Measurements from ENCODE around the gene TNPO3. TPM values are rescaled to one million over a fixed set of nuclear protein-coding genes. Genes with fewer than 3 reads are reported as not detected.

TNPO3 gene
- total RNA-seq, 1 donor from 2014 or later: 42.6 TPM

- peaks cover 12% of the 10 kb centered on the region for H3K27me3 Mint-ChIP-seq (ENCODE audit: unreplicated experiment)
- H3K9me3 Mint-ChIP-seq (ENCODE audit: unreplicated experiment): no peaks in the 10 kb centered on the region
- H3K36me3 Mint-ChIP-seq (ENCODE audit: low read depth, unreplicated experiment): peaks cover 5% of the 10 kb centered on the region
- no peak overlapping the region for H3K4me3 Mint-ChIP-seq (ENCODE audit: unreplicated experiment)
- no peak for TF ChIP-seq CTCF (IDR thresholded peaks at IDR 0.05; ENCODE audit: unreplicated experiment)
- DNase-seq (ENCODE audit: low spot score): no peak
- H3K4me1 Mint-ChIP-seq (ENCODE audit: unreplicated experiment): peaks cover 14% of the 10 kb centered on the region
- no peak overlapping the region for H3K27ac Mint-ChIP-seq (ENCODE audit: unreplicated experiment)
Observed at GRCh38 chr7:128939861-128940410, 115.0 kb downstream of the TNPO3 start.

DNA sequence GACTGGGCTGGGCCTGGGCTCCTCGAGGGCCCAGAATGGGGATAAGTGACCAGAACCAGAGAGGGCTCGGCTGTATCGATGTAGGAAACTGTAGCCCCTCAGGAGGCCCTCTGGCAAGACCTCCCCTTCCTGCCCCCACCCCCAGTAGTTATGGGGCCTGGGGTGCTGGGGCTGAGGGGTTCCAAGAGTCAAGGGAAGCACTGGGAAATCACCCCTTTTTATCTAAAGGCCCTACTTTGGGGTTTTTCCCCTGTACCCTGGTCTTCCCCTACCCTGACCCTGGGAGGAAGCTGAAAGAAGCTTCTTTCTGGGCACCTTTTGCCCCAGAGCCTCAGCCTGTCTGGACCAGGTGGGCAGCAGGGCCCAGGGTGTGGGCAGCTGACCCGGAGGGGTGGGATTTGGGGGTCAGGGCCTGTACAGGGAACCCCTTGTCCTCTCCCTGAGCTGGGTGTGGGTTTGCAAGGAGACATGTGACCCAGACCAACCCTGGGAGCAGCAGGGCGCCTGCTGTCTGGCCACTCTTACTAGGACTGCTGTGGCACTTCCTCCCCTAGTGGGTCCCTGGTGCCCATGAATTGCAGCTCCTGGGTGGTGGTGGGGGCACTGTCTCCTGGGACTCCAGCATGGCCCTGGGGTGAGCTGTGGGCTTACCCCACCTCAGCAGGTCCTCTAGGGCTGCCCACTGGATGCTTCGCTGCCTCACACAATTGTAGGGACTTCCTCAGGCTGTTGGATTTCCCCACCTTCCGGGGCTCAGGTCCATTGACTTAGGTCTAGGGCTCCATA is 115.6 kb downstream of the TNPO3 start:
- peaks cover 12% of the 10 kb centered on the region for H3K27me3 Mint-ChIP-seq (ENCODE audit: unreplicated experiment)
- peaks cover 14% of the 10 kb centered on the region for H3K4me1 Mint-ChIP-seq (ENCODE audit: unreplicated experiment)
- TF ChIP-seq CTCF (IDR thresholded peaks at IDR 0.05; ENCODE audit: unreplicated experiment): no peak
- H3K27ac Mint-ChIP-seq (ENCODE audit: unreplicated experiment): no peak overlapping the region
- DNase-seq (ENCODE audit: low spot score): no peak
- peaks cover 5% of the 10 kb centered on the region for H3K36me3 Mint-ChIP-seq (ENCODE audit: low read depth, unreplicated experiment)
- H3K4me3 Mint-ChIP-seq (ENCODE audit: unreplicated experiment): no peak overlapping the region
- H3K9me3 Mint-ChIP-seq (ENCODE audit: unreplicated experiment): no peaks in the 10 kb centered on the region

- peaks cover 14% of the 10 kb centered on the region for H3K4me1 Mint-ChIP-seq (ENCODE audit: unreplicated experiment)
- DNase-seq (ENCODE audit: low spot score): no peak
- H3K27ac Mint-ChIP-seq (ENCODE audit: unreplicated experiment): peak overlapping the region; percentile 1
- H3K36me3 Mint-ChIP-seq (ENCODE audit: low read depth, unreplicated experiment): peaks cover 5% of the 10 kb centered on the region
- peak overlapping the region; percentile 82 for H3K4me3 Mint-ChIP-seq (ENCODE audit: unreplicated experiment)
- no peak for TF ChIP-seq CTCF (IDR thresholded peaks at IDR 0.05; ENCODE audit: unreplicated experiment)
- no peaks in the 10 kb centered on the region for H3K9me3 Mint-ChIP-seq (ENCODE audit: unreplicated experiment)
- peaks cover 12% of the 10 kb centered on the region for H3K27me3 Mint-ChIP-seq (ENCODE audit: unreplicated experiment)
Observed at GRCh38 chr7:128938544-128939074, 116.3 kb downstream of the TNPO3 start.

DNA sequence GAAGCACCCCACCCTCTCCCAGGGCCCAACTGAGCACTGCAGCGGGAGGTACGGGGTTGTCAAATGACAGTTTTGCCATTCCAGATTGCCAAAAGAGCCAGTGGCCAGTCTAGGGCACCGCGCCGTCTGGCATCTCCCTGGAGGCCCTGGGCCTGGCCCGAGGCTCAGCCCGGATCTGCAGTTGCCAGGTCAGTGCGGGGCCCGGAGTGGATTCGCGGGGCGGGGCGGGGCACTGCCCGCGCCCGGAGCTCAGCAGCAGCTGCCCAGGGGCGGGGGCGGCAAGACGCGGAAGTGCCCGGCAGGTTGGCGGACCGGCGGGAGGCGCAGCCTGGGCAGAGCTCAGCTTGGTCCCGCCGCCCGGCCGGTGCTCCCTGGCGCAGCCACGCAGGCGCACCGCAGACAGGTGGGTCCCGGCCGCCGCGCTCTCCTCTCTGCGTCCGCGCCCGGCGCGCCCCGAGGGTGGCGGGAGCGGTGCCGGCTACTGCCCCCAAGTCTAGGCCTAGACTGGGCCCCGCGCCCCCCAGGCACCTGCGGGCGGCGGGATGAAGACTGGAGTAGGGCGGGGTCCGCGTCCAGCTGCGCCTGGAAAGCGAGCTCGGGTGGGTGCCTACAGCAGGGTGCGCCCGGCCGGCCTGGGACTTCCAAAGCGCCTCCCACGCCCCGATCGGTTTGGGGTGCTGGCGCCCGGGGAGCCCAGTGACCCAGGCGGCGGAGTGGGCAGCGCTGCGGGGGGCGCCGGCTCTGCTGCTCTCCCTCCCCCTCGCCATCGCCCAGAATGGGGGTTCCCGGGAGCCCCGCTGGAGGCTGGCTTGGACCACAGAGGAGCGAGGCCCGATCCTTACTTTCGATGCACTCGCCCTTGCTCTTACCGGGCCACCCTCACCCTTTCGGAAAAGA is 117.0 kb downstream of the TNPO3 start, which contains the start of gene IRF5:
Gene IRF5 (plus strand): TSS at position 281 of the 897 bp plus-strand sequence. CDS start 4,155 bp downstream, outside the sequence.
- peak within 1 kb of the TSS; percentile 1 for H3K27ac Mint-ChIP-seq (ENCODE audit: unreplicated experiment)
- H3K4me3 Mint-ChIP-seq (ENCODE audit: unreplicated experiment): peak within 1 kb of the TSS; percentile 82
- no peak for TF ChIP-seq CTCF (IDR thresholded peaks at IDR 0.05; ENCODE audit: unreplicated experiment)
- H3K9me3 Mint-ChIP-seq (ENCODE audit: unreplicated experiment): no peaks in the 10 kb centered on the region
- H3K36me3 Mint-ChIP-seq (ENCODE audit: low read depth, unreplicated experiment): peaks cover 5% of the 10 kb centered on the region
- DNase-seq (ENCODE audit: low spot score): no peak
- H3K4me1 Mint-ChIP-seq (ENCODE audit: unreplicated experiment): peaks cover 19% of the 10 kb centered on the region
- H3K27me3 Mint-ChIP-seq (ENCODE audit: unreplicated experiment): peaks cover 12% of the 10 kb centered on the region
